GM21367 (cell line): ENCODE measurements around the gene CLEC2D.
"Not testable (repeated sequence)": the region's sequence is repeated elsewhere in the genome, so short reads cannot be mapped to it uniquely, and the experiment has no call there.

ENCODE experiments used
- ATAC-seq: cut with Tn5 transposase; IDR thresholded peaks from one replicate; pipeline ENCODE4 v1.9.1; 2021; ENCODE audit not compliant: unreplicated experiment

The CLEC2D gene

GRCh38 chr12:9669534-9669933 lies at the start of gene CLEC2D:
Gene CLEC2D, plus strand, starts transcription at chr12:9669713. Its CDS starts 22 bp downstream, at chr12:9669735.
- peak; percentile 33 for ATAC-seq

DNA sequence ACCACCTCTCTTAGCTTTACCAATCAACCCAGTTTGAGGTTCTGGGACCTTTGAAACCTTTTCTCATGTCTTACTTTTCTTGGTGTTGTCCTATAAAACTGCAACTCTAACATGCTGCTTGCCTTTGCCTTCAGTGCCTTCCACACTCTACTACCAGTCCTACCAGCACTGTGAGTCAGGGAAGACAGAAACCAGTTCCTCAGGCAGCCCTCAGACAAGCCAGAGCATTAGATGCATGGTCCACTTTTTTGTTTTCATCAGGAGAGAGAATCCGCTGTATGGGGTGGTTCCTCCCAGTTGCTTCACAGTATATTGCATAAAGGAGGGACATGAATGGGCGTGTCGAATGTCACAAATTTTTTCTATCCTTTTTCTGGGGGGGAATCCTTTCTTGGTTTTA lies 44.5 kb upstream of the CLEC2D start:
- ATAC-seq = no peak

GRCh38 chr12:9626291-9626690 lies 43.2 kb upstream of the CLEC2D start:
- no peak for ATAC-seq

- no peak for ATAC-seq
These were observed 42.7 kb upstream of the CLEC2D start for GRCh38 chr12:9626821-9627220.

DNA sequence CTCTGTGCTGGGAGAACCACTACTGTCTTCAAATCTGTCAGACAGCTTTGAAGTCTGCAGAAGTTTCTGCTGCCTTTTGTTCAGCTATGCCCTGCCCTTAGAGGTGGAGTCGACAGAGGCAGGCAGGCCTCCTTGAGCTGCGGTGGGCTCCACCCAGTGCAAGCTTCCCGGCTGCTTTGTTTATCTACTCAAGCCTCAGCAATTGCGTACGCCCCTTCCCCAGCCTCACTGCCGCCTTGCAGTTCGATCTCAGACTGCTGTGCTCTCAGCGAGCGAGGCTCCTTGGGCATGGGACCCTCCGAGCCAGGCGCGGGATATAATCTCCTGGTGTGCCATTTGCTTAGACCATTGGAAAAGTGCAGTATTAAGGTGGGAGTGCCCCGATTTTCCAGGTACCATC lies 36.7 kb upstream of the CLEC2D start:
- no peak for ATAC-seq

GRCh38 chr12:9634177-9634803 lies 35.2 kb upstream of the CLEC2D start:
- peak; percentile 58 for ATAC-seq

GRCh38 chr12:9634969-9635754 lies 34.4 kb upstream of the CLEC2D start:
- no peak for ATAC-seq

DNA sequence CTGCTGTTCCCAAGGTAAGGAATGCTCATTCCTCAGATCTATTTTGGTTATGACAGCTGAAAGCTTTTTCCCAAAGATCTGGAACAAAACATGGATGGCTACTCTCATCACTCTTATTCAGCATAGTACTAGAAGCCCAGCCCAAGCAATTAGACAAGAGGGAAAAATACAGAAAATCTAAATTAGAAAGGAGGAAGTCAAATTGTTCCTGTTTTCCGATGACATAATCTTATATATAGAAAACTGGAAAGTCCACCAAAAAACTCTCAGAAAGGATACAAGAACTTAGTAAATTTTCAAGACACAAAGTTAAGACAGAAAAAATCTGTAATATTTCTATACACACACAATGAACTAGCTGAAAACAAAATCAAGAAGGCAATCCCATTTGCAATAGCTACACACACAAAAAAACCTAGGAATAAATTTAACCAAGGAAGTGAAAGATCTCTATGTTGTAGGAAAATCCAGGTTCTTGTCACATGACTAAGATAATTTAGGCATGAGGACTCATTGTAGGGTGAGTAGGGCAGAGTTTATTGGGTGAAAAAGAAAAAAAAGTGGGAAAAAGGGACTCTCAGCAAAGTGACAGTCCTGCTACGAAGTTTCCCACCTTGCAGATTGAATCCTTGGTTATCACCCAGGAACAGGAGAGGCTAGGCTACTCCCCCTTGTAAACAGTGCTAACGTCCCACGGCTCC lies 33.2 kb upstream of the CLEC2D start:
- no peak for ATAC-seq

- ATAC-seq = no peak
These were observed 32.7 kb upstream of the CLEC2D start for GRCh38 chr12:9636851-9637206.

GRCh38 chr12:9640024-9640423 lies 29.5 kb upstream of the CLEC2D start:
- ATAC-seq = no peak

GRCh38 chr12:9642606-9643265 lies 26.8 kb upstream of the CLEC2D start:
- ATAC-seq = no peak

- ATAC-seq = no peak
These were observed 26.2 kb upstream of the CLEC2D start for GRCh38 chr12:9643266-9643660.

GRCh38 chr12:9644985-9645551 lies 24.4 kb upstream of the CLEC2D start:
- ATAC-seq = not testable (repeated sequence)

DNA sequence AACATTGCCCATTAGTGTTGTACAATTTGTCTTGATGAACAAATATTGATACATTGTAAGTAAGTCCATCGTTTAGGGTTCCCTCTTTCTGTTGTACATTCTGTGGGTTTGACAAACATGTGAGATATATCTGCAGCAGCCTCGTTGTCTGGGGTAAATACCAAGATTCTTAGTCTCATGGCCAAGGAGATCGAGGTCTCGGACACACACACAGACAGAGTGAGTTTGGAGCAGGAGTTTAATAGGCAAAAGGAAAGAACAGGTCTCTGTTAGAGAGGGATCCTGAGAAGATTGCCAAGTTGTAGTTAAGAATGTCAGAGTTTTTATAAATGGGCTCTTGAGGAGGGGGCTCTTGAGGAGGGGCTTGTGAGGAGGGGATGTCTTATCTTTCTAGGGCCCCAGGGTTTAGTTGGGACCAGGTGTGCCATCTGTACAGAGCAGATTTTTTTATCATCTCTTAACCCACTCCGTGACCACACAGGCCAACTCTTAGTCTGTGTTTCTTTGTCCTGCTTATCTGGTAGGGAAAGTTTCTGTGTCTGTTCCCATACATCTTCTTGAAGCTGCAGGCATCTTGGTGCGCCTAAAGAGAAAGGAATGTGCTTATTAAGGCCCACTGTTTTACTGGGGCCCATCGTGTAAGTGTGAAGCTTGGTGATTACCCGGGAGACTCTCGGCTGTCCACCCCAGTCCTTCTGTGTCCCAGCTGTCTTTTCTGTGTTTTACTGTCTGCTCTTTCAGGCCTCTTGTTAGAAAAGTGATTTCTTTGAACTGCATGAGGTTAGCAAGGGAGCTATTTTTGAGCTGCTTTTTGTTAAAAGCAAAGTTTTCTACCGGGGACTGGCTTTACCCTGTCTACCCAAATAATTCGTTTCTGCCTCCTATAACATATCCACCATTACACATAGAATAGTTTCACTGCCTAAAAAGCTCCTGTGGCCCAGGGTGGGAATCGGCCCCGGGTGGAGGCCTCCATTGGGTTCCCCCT lies 22.4 kb upstream of the CLEC2D start:
- ATAC-seq = peak; percentile 1

DNA sequence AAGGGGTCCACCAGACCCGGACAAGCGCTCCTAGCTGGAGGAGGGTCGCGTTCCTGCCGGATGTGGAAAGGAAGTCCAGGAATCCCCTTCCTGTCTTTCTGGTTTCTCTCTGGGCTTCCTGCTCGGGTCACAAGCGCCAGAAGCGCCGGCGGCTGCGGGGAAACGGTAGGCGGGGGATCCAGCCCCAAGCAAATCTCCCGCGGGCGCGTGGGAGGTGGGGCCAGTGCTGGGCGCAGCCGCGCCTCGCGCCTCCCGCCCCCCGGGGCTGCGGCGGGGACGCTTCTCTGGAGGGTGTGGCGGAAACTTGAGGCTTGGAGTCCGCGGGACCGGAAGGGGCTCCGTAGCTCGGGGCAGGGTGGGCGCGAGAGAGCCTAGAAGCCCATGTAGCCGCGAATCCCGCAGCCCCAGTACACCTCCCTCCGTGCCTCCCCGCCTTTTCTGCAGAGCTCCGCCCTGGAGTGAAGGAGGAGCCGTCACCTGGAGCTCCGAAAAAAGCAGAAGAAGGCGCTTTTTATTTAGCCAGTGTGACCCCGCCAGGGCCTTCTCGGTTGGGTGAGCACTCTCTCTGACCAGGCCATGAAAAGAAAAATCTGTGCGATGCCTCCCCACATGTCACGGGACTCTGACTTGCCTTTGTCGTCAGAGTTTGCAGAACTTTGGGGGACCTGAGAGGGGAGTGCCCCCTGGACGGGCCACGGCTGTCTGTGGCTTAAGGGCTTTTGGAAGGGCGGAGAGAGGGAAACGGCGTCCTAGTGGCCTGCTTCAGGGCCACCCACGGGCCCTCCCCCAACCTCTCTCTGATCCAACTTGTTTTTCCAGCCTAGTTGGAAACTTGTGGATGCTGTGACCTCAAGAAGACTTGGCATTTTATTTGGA lies 21.4 kb upstream of the CLEC2D start:
- ATAC-seq = peak; percentile 50

GRCh38 chr12:9648701-9649531 lies 20.6 kb upstream of the CLEC2D start:
- no peak for ATAC-seq

- ATAC-seq = no peak
These were observed 20.0 kb upstream of the CLEC2D start for GRCh38 chr12:9649532-9649940.

DNA sequence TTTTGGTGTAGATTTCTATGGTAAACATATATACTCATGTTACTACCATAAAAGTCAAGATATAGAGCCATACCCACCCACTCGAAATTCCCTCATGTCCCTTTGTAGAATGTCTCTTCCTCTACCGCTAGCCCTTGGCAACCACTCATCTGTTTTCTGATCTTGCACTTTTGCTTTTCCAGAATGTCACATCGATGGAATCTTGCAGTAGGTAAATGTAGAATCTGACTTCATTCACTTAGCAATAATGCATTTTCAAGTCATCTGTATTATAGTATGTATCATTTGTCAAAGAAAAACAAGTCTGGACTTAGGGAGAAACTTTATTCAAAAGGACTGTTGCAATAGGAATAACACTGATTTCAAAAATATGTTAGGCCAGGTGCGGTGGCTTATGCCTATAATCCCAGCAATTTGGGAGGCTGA lies 19.3 kb upstream of the CLEC2D start:
- ATAC-seq = no peak
